ENCODE data around the gene EFHC1.
A peak's percentile ranks its signal among the peaks of the same experiment; 100 is the strongest.

Gene EFHC1

GRCh38 chr6:52502306-52503029 lies 82.3 kb downstream of the EFHC1 start:
- no peak for DNase-seq (ENCODE audit: low read depth, low spot score)

- peak; percentile 81 for DNase-seq (ENCODE audit: low read depth, low spot score)
Observed at GRCh38 chr6:52503323-52503747, 83.2 kb downstream of the EFHC1 start.

- peak; percentile 44 for DNase-seq (ENCODE audit: low read depth, low spot score)
Observed at GRCh38 chr6:52503851-52504781, 84.0 kb downstream of the EFHC1 start.

GRCh38 chr6:52504782-52505136 lies 84.6 kb downstream of the EFHC1 start:
- DNase-seq (ENCODE audit: low read depth, low spot score), result no peak

GRCh38 chr6:52505726-52506409 lies 85.7 kb downstream of the EFHC1 start:
- DNase-seq (ENCODE audit: low read depth, low spot score), result no peak

- no peak for DNase-seq (ENCODE audit: low read depth, low spot score)
Observed at GRCh38 chr6:52506476-52506875, 86.3 kb downstream of the EFHC1 start.

GRCh38 chr6:52507557-52508260 lies 87.6 kb downstream of the EFHC1 start:
- no peak for DNase-seq (ENCODE audit: low read depth, low spot score)

- DNase-seq (ENCODE audit: low read depth, low spot score), result no peak
Observed at GRCh38 chr6:52508261-52508739, 88.2 kb downstream of the EFHC1 start.

- DNase-seq (ENCODE audit: low read depth, low spot score), result no peak
Observed at GRCh38 chr6:52509281-52510212, 89.4 kb downstream of the EFHC1 start.

GRCh38 chr6:52510213-52510562 lies 90.0 kb downstream of the EFHC1 start:
- DNase-seq (ENCODE audit: low read depth, low spot score), result no peak

GRCh38 chr6:52511163-52511562 lies 91.0 kb downstream of the EFHC1 start:
- DNase-seq (ENCODE audit: low read depth, low spot score), result no peak

GRCh38 chr6:52511572-52512151 lies 91.5 kb downstream of the EFHC1 start:
- peak; percentile 49 for DNase-seq (ENCODE audit: low read depth, low spot score)

- DNase-seq (ENCODE audit: low read depth, low spot score), result peak; percentile 70
Observed at GRCh38 chr6:52512199-52512598, 92.1 kb downstream of the EFHC1 start.

- no peak for DNase-seq (ENCODE audit: low read depth, low spot score)
Observed at GRCh38 chr6:52513464-52513863, 93.3 kb downstream of the EFHC1 start.

- DNase-seq (ENCODE audit: low read depth, low spot score), result no peak
Observed at GRCh38 chr6:52513896-52514295, 93.8 kb downstream of the EFHC1 start.

- DNase-seq (ENCODE audit: low read depth, low spot score), result peak; percentile 34
Observed at GRCh38 chr6:52514514-52514913, 94.4 kb downstream of the EFHC1 start.

GRCh38 chr6:52515219-52515960 lies 95.2 kb downstream of the EFHC1 start:
- DNase-seq (ENCODE audit: low read depth, low spot score), result no peak

- DNase-seq (ENCODE audit: low read depth, low spot score), result no peak
Observed at GRCh38 chr6:52516269-52516668, 96.1 kb downstream of the EFHC1 start.

- no peak for DNase-seq (ENCODE audit: low read depth, low spot score)
Observed at GRCh38 chr6:52516943-52517342, 96.8 kb downstream of the EFHC1 start.
